SK-N-SH (cell line): ENCODE data around the gene MAGI2. TPM values are rescaled to one million over a fixed set of nuclear protein-coding genes. Genes with fewer than 3 reads are reported as not detected.

ENCODE experiments used
- CTCF ChIA-PET: fragments of 300-600, 350-600 bp; formaldehyde crosslinking; extraction: SDS; loops from one replicate; lab custom pipeline; 2021; lab: Yijun Ruan, JAX
- POLR2A ChIA-PET: fragments of 350-600 bp; sonication (Branson Sonifier 250); formaldehyde crosslinking; extraction: SDS; loops from one replicate; lab custom pipeline; 2020; ENCODE audit warnings: antibody characterized with exemption, inconsistent platforms; lab: Yijun Ruan, JAX
- DNase-seq: peaks from one replicate; pipeline ENCODE4 v3.0.0; 2012
- H2AFZ ChIP-seq: fragments of 200-600 bp; sonication (generic); 2 replicates; pipeline ENCODE4 v1.8.1; 2016; ENCODE audit warnings: antibody characterized with exemption, mild to moderate bottlenecking, low read depth
- H3F3A ChIP-seq: fragments of 200-600 bp; sonication (generic); replicated peaks from 2 replicates; pipeline ENCODE3; 2016; ENCODE audit warnings: antibody characterized with exemption, mild to moderate bottlenecking; ENCODE audit not compliant: insufficient read depth
- H3K27ac ChIP-seq, 2 experiments: fragments of 200-500 bp in 1 of 2; fragments of 200-600 bp in 1 of 2; sonication (Bioruptor generic) in 1 of 2; sonication (generic), shearing (Covaris generic) in 1 of 2; 2 replicates each; pipeline versions ENCODE4 v1.5.1 to v1.6.1; 2014 to 2016; ENCODE audit warnings: low read depth in 2 of 2, inconsistent platforms in 1 of 2, low read length in 1 of 2, mild to moderate bottlenecking in 1 of 2, mixed read lengths in 1 of 2
- H3K27me3 ChIP-seq: fragments of 200-600 bp; sonication (generic), shearing (Covaris generic); 2 replicates; pipeline ENCODE4 v1.6.1; 2016; ENCODE audit warnings: mixed run types; ENCODE audit not compliant: insufficient read depth
- H3K36me3 ChIP-seq, 2 experiments: fragments of 200-500 bp in 1 of 2; fragments of 200-600 bp in 1 of 2; sonication (Bioruptor generic) in 1 of 2; sonication (generic) in 1 of 2; replicated peaks in 1 of 2; 2 replicates each; pipeline versions ENCODE3 to v1.5.1; 2014 to 2016; ENCODE audit warnings: low read length in 1 of 2, mild to moderate bottlenecking in 1 of 2; ENCODE audit not compliant: insufficient read depth in 2 of 2, control insufficient read depth in 1 of 2
- H3K4me1 ChIP-seq, 2 experiments: fragments of 200-500 bp in 1 of 2; fragments of 200-600 bp in 1 of 2; sonication (Bioruptor generic) in 1 of 2; sonication (generic), shearing (Covaris generic) in 1 of 2; 2 replicates each; pipeline versions ENCODE4 v1.5.1 to v1.6.1; 2014 to 2016; ENCODE audit warnings: low read depth in 1 of 2, low read length in 1 of 2, mixed run types in 1 of 2; ENCODE audit not compliant: insufficient read depth in 2 of 2, control insufficient read depth in 1 of 2
- H3K4me2 ChIP-seq: fragments of 200-600 bp; sonication (generic), shearing (Covaris generic); 2 replicates; pipeline ENCODE4 v1.6.1; 2017; ENCODE audit warnings: mixed run types
- H3K4me3 ChIP-seq, 2 experiments: fragments of 200-500 bp in 1 of 2; fragments of 200-600 bp in 1 of 2; sonication (Bioruptor generic) in 1 of 2; sonication (generic), shearing (Covaris generic) in 1 of 2; 2 replicates each; pipeline versions ENCODE4 v1.5.1 to v1.8.1; 2014 to 2016; ENCODE audit warnings: low read depth in 2 of 2, inconsistent platforms in 1 of 2, low read length in 1 of 2, mild to moderate bottlenecking in 1 of 2, mixed read lengths in 1 of 2, moderate library complexity in 1 of 2
- H3K79me2 ChIP-seq: fragments of 200-600 bp; sonication (generic); 2 replicates; pipeline ENCODE4 v1.8.1; 2017; ENCODE audit warnings: mild to moderate bottlenecking; ENCODE audit not compliant: insufficient read depth
- H3K9ac ChIP-seq: fragments of 200-600 bp; sonication (generic); 2 replicates; pipeline ENCODE4 v1.6.1; 2017; ENCODE audit warnings: mixed run types
- H3K9me2 ChIP-seq: fragments of 200-600 bp; sonication (generic); 2 replicates; pipeline ENCODE4 v1.6.1; 2017; ENCODE audit warnings: mixed run types
- H3K9me3 ChIP-seq: fragments of 200-600 bp; sonication (generic); 2 replicates; pipeline ENCODE4 v1.6.1; 2017; ENCODE audit warnings: mixed run types, mild to moderate bottlenecking, moderate library complexity
- H4K20me1 ChIP-seq: fragments of 200-600 bp; sonication (generic); 2 replicates; pipeline ENCODE4 v1.6.1; 2017; ENCODE audit warnings: mild to moderate bottlenecking, mixed run types; ENCODE audit not compliant: insufficient read depth
- ELF1 ChIP-seq: IDR thresholded peaks from 2 replicates; pipeline ENCODE4 v1.4.0; 2012
- EP300 ChIP-seq, 2 experiments: IDR thresholded peaks; 2 replicates each; pipeline versions ENCODE4 v1.4.0 to v1.6.1; 2012; ENCODE audit warnings: borderline replicate concordance in 1 of 2, low read depth in 1 of 2, low read length in 1 of 2
- FOSL2 ChIP-seq: IDR thresholded peaks from 2 replicates; pipeline ENCODE4 v1.4.0; 2012; ENCODE audit warnings: low read depth, mild to moderate bottlenecking, moderate library complexity, borderline replicate concordance
- FOXM1 ChIP-seq: IDR thresholded peaks from 2 replicates; pipeline ENCODE4 v1.4.0; 2012; ENCODE audit warnings: low read depth, mild to moderate bottlenecking
- GABPA ChIP-seq: IDR thresholded peaks from 2 replicates; pipeline ENCODE4 v1.4.0; 2012; ENCODE audit warnings: low read depth, mild to moderate bottlenecking
- JUND ChIP-seq: IDR thresholded peaks from 2 replicates; pipeline ENCODE4 v1.4.0; 2012
- NRF1 ChIP-seq: IDR thresholded peaks from 2 replicates; pipeline ENCODE4 v1.6.1; 2012; ENCODE audit warnings: low read depth, mild to moderate bottlenecking, low read length
- RAD21 ChIP-seq: IDR thresholded peaks from 2 replicates; pipeline ENCODE4 v1.6.1; 2012; ENCODE audit warnings: mild to moderate bottlenecking, low read length
- RFX5 ChIP-seq: IDR thresholded peaks from 2 replicates; pipeline ENCODE4 v1.6.1; 2012; ENCODE audit warnings: mild to moderate bottlenecking, improper control_type of control experiment, low read length
- RXRA ChIP-seq: IDR thresholded peaks from 2 replicates; pipeline ENCODE4 v1.4.0; 2012; ENCODE audit warnings: low read depth, mild to moderate bottlenecking, borderline replicate concordance
- SIN3A ChIP-seq: IDR thresholded peaks from 2 replicates; pipeline ENCODE4 v1.6.1; 2012; ENCODE audit warnings: low read depth, mild to moderate bottlenecking, low read length, moderate library complexity, borderline replicate concordance
- SMC3 ChIP-seq: IDR thresholded peaks from 2 replicates; pipeline ENCODE4 v1.6.1; 2012; ENCODE audit warnings: low read depth, low read length, improper control_type of control experiment
- TCF12 ChIP-seq: IDR thresholded peaks from 2 replicates; pipeline ENCODE4 v1.4.0; 2012
- WGBS: methylation state at CpG from one replicate; pipeline ENCODE4 v1.1.6; 2017; ENCODE audit warnings: low lambda C conversion rate; 5-methylcytosine and 5-hydroxymethylcytosine counted together
- polyA plus RNA-seq, 3 experiments: library from polyadenylated mRNA; depleted of rRNA; stranded (reverse); fragments of >200 nt; gene quantifications; 2 replicates each; pipeline ENCODE4 v1.2.3, GENCODE V29; 2012
- TF ChIP-seq, protein P1 (sequence below): IDR thresholded peaks from 2 replicates; pipeline ENCODE4; 2012
- TF ChIP-seq, protein P2 (sequence below): fragments of 200-600 bp; sonication (generic); IDR thresholded peaks from 2 replicates; pipeline ENCODE4 v1.6.1; 2017; ENCODE audit warnings: antibody characterized with exemption, mild to moderate bottlenecking, moderate library complexity
- TF ChIP-seq, protein P3 (sequence below): IDR thresholded peaks from 2 replicates; pipeline ENCODE4 v1.4.0; 2012; ENCODE audit warnings: low read depth, borderline replicate concordance
- TF ChIP-seq, protein P4 (sequence below): IDR thresholded peaks from 2 replicates; pipeline ENCODE4 v1.6.1; 2012; ENCODE audit warnings: mild to moderate bottlenecking, low read depth, low read length, moderate library complexity
- TF ChIP-seq, protein P5 (sequence below): IDR thresholded peaks from 2 replicates; pipeline ENCODE4 v1.4.0; 2012; ENCODE audit warnings: low read depth
- TF ChIP-seq, protein P6 (sequence below): fragments of 150-350 bp; IDR thresholded peaks from 2 replicates; pipeline ENCODE4 v1.6.1; 2017; ENCODE audit warnings: antibody characterized with exemption, low read length, low read depth, borderline replicate concordance

Gene MAGI2
- polyA plus RNA-seq, 1 of the 3 experiments (the other 2 are of a cell fraction), result 1.1 TPM

DNA sequence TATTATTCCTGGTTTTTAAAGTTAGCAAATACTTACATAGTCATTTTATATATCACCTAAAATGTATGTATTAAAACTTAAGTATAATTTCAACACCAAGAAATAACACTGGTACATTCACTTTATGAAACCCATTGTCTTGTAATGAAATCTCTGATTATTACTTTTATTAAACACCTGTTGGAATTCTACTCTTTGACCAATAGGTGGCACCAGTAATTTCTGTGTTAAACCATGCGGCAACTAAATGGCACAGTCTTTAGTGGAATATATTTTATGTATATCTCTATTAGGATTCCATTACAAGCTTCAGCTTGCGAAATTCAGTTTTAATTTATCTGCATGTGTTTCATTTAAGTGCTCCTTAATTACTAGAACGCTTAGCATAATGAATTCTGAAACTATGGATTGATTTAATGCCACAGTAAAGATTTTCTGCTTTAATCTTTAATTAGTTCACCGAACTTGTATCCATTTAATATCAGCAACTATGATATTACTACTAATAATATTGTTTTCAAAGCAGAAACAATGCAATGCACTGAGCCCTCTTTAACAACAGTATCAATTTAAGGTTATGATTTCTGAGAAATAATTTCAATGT is 181.3 kb downstream of the MAGI2 start:
- H3K79me2 ChIP-seq, result no peaks in the 10 kb centered on the region
- H3K4me3 ChIP-seq, result no peak overlapping the region
- no peaks in the 10 kb centered on the region; a peak in 1 of 4 replicates for H3K4me1 ChIP-seq
- H3K4me2 ChIP-seq, result no peak overlapping the region
- WGBS, result 27% methylated on average over 4 of the region's 4 CpGs
- H3K9ac ChIP-seq, result no peak overlapping the region
- H2AFZ ChIP-seq, result no peak overlapping the region
- no peak for TF ChIP-seq JUND
- TF ChIP-seq SMC3, result peak; percentile 63
- TF ChIP-seq RXRA, result no peak
- no peak for TF ChIP-seq ELF1
- no peak for TF ChIP-seq SIN3A
- TF ChIP-seq EP300 (IDR thresholded peaks at IDR 0.05; ENCODE audit: borderline replicate concordance in 1 of 2, low read depth in 1 of 2, low read length in 1 of 2), result no peak
- TF ChIP-seq RAD21, result peak; percentile 78
- TF ChIP-seq, protein P1, sequence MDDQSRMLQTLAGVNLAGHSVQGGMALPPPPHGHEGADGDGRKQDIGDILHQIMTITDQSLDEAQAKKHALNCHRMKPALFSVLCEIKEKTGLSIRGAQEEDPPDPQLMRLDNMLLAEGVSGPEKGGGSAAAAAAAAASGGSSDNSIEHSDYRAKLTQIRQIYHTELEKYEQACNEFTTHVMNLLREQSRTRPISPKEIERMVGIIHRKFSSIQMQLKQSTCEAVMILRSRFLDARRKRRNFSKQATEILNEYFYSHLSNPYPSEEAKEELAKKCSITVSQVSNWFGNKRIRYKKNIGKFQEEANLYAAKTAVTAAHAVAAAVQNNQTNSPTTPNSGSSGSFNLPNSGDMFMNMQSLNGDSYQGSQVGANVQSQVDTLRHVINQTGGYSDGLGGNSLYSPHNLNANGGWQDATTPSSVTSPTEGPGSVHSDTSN, result no peak
- TF ChIP-seq, protein P2, sequence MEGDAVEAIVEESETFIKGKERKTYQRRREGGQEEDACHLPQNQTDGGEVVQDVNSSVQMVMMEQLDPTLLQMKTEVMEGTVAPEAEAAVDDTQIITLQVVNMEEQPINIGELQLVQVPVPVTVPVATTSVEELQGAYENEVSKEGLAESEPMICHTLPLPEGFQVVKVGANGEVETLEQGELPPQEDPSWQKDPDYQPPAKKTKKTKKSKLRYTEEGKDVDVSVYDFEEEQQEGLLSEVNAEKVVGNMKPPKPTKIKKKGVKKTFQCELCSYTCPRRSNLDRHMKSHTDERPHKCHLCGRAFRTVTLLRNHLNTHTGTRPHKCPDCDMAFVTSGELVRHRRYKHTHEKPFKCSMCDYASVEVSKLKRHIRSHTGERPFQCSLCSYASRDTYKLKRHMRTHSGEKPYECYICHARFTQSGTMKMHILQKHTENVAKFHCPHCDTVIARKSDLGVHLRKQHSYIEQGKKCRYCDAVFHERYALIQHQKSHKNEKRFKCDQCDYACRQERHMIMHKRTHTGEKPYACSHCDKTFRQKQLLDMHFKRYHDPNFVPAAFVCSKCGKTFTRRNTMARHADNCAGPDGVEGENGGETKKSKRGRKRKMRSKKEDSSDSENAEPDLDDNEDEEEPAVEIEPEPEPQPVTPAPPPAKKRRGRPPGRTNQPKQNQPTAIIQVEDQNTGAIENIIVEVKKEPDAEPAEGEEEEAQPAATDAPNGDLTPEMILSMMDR, result peak; percentile 94
- no peak for TF ChIP-seq RFX5
- TF ChIP-seq FOSL2, result no peak
- no peak for TF ChIP-seq NRF1
- TF ChIP-seq TCF12, result 0 out of 2 replicates have a peak, but pooled peaks have one; percentile 11
- TF ChIP-seq, protein P3, sequence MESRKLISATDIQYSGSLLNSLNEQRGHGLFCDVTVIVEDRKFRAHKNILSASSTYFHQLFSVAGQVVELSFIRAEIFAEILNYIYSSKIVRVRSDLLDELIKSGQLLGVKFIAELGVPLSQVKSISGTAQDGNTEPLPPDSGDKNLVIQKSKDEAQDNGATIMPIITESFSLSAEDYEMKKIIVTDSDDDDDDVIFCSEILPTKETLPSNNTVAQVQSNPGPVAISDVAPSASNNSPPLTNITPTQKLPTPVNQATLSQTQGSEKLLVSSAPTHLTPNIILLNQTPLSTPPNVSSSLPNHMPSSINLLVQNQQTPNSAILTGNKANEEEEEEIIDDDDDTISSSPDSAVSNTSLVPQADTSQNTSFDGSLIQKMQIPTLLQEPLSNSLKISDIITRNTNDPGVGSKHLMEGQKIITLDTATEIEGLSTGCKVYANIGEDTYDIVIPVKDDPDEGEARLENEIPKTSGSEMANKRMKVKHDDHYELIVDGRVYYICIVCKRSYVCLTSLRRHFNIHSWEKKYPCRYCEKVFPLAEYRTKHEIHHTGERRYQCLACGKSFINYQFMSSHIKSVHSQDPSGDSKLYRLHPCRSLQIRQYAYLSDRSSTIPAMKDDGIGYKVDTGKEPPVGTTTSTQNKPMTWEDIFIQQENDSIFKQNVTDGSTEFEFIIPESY, result no peak
- TF ChIP-seq GABPA, result no peak
- TF ChIP-seq, protein P4, sequence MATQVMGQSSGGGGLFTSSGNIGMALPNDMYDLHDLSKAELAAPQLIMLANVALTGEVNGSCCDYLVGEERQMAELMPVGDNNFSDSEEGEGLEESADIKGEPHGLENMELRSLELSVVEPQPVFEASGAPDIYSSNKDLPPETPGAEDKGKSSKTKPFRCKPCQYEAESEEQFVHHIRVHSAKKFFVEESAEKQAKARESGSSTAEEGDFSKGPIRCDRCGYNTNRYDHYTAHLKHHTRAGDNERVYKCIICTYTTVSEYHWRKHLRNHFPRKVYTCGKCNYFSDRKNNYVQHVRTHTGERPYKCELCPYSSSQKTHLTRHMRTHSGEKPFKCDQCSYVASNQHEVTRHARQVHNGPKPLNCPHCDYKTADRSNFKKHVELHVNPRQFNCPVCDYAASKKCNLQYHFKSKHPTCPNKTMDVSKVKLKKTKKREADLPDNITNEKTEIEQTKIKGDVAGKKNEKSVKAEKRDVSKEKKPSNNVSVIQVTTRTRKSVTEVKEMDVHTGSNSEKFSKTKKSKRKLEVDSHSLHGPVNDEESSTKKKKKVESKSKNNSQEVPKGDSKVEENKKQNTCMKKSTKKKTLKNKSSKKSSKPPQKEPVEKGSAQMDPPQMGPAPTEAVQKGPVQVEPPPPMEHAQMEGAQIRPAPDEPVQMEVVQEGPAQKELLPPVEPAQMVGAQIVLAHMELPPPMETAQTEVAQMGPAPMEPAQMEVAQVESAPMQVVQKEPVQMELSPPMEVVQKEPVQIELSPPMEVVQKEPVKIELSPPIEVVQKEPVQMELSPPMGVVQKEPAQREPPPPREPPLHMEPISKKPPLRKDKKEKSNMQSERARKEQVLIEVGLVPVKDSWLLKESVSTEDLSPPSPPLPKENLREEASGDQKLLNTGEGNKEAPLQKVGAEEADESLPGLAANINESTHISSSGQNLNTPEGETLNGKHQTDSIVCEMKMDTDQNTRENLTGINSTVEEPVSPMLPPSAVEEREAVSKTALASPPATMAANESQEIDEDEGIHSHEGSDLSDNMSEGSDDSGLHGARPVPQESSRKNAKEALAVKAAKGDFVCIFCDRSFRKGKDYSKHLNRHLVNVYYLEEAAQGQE, result no peak
- TF ChIP-seq, protein P5, sequence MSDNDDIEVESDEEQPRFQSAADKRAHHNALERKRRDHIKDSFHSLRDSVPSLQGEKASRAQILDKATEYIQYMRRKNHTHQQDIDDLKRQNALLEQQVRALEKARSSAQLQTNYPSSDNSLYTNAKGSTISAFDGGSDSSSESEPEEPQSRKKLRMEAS, result 0 out of 2 replicates have a peak, but pooled peaks have one; percentile 38
- TF ChIP-seq, protein P6, sequence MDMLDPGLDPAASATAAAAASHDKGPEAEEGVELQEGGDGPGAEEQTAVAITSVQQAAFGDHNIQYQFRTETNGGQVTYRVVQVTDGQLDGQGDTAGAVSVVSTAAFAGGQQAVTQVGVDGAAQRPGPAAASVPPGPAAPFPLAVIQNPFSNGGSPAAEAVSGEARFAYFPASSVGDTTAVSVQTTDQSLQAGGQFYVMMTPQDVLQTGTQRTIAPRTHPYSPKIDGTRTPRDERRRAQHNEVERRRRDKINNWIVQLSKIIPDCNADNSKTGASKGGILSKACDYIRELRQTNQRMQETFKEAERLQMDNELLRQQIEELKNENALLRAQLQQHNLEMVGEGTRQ, result no peak
- TF ChIP-seq FOXM1, result no peak
- peak; percentile 41 for DNase-seq
- H3F3A ChIP-seq, result no peaks in the 10 kb centered on the region
- no peaks in the 10 kb centered on the region for H3K36me3 ChIP-seq
- POLR2A ChIA-PET, result no interaction called here
- H4K20me1 ChIP-seq, result no peaks in the 10 kb centered on the region
- H3K27ac ChIP-seq, result no peak overlapping the region
- no peaks in the 10 kb centered on the region; the same call in 1 of the 2 replicates for H3K9me3 ChIP-seq
- CTCF ChIA-PET, result interaction anchor here (0.6 to 3.2 kb wide), 12 partner anchors 9 to 781 kb away, joined by 3 to 28 read pairs (median 5); no protein-coding TSS in a partner anchor
- H3K27me3 ChIP-seq, result no peaks in the 10 kb centered on the region
- no peaks in the 10 kb centered on the region for H3K9me2 ChIP-seq
